HG02588 (cell line): ENCODE measurements around the gene SNAI3.
A peak's percentile ranks its signal among the peaks of the same experiment; 100 is the strongest.

Source experiments
- ATAC-seq: cut with Tn5 transposase; IDR thresholded peaks from one replicate; pipeline ENCODE4 v1.9.1; 2021; ENCODE audit warnings: mild to moderate bottlenecking, moderate library complexity; ENCODE audit not compliant: unreplicated experiment

Gene SNAI3

DNA sequence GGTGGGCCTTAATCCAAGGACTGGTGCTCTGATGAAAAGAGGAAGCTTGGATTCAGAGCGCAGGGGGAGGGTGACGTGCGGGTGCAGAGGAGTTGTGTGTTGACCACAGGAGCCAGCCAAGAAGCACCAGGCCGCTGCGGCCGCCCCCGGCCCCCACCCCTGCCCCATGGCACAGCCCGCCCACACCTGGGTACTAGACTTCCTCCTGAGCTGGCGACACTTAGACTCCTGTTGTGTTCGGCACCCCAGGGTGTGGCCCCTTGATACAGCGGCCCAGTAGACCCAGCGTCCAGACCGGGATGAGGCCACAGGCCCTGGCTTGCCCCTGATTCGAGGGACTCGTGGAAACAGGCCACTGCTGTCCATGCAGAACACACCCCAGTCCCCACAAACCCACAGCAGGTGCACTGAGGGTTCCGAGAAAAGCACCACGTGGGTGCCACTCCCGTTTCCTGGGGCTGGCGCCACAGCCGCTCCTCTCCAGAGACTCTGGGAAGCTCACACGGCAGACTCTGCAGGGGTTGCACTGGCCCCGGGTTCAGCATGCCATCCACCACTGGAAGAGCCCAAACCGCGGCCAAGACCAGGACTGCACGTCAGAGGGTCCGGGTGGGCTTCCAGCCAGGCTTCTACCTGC lies 5.7 kb upstream of the SNAI3 start:
- ATAC-seq: no peak

GRCh38 chr16:88691129-88691813 lies 5.0 kb upstream of the SNAI3 start:
- ATAC-seq: no peak

GRCh38 chr16:88690341-88691128 lies 4.2 kb upstream of the SNAI3 start:
- ATAC-seq: no peak

- ATAC-seq: no peak
Observed at GRCh38 chr16:88688013-88688778, 1.9 kb upstream of the SNAI3 start.

DNA sequence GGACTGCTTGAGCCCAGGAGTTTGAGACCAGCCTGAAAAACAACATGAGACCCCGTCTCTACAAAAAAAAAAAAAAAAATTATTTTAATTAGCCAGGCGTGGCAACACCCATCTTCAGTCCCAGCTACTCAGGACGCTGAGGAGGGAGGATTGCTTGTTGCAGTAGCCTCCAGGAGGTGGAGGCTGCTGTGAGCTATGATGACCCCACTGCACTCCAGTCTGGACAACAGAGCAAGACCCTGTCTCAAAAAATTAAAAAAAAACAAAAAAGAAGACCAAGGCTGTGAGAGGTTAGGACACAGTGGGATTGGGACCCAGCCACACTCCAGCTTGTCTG lies 1.3 kb upstream of the SNAI3 start:
- ATAC-seq: no peak

DNA sequence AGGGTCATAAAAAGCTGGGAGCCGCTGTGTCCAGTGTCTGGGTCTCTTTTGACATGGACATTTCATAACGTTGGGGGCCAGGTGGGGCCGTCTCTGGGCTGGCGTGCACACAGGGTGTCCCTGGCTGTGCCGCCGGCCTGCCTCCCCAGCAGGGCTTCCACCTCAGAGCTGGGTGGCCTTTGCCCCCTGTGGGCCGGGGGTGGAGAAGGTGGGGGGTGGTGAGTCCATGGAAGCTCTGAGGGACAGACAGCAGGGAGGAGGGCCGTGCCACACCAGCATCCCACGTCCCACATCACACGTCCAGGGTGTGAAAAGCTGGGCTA lies 908 bp upstream of the SNAI3 start:
- no peak for ATAC-seq

- ATAC-seq: peak; percentile 12
Observed at GRCh38 chr16:88686062-88686438, 257 bp downstream of the SNAI3 start.

DNA sequence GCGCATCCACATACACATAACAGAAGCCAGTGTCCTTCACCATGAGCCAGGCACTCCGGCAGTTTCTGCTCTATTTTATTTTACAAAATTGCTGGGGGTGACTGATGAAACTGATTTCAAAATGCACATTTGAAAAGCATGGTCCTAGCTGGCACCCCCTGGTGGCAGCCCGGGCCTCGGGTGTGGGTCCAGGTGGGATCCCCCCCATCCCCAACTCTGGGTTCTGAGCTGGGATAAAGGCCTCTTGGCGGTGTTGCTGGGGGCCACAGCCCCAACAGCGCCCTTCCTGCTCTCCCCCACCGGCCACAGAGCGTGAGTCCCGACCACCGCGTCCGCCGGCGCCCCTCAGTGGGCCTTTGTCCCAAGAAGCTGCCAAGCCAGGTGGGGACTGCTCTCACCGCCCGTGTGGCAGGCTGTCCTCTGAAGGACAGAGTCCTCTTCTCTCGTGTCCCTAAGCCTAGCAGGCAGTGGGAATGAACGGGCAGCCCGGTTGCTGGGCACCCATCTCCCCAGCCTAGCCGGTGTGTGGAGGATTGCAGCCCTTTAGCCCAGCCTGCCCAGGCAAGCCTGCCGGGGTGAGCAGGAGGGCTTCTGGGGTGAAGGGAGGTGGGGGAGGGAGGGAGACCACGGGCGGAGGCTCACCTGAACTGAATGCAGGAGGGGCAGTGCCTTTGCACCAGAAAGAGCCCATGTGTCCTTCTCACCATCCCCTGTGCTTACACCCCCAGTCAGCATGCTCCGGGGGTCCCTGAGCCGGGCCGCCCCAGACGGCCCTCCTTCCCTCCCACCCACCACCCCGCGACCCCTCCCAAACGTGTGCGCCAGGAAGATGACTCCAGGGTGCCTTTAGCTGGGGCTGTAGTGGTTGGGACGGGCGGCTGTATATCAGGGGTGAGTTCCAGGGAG lies 898 bp downstream of the SNAI3 start:
- no peak for ATAC-seq

GRCh38 chr16:88684569-88685155 lies 1.6 kb downstream of the SNAI3 start:
- ATAC-seq: no peak

- ATAC-seq: peak; percentile 51
Observed at GRCh38 chr16:88681709-88682451, 4.4 kb downstream of the SNAI3 start.

- ATAC-seq: no peak
Observed at GRCh38 chr16:88681084-88681680, 5.1 kb downstream of the SNAI3 start.

GRCh38 chr16:88680554-88681083 lies 5.7 kb downstream of the SNAI3 start:
- no peak for ATAC-seq

GRCh38 chr16:88678224-88678979 lies 7.9 kb downstream of the SNAI3 start:
- no peak for ATAC-seq

DNA sequence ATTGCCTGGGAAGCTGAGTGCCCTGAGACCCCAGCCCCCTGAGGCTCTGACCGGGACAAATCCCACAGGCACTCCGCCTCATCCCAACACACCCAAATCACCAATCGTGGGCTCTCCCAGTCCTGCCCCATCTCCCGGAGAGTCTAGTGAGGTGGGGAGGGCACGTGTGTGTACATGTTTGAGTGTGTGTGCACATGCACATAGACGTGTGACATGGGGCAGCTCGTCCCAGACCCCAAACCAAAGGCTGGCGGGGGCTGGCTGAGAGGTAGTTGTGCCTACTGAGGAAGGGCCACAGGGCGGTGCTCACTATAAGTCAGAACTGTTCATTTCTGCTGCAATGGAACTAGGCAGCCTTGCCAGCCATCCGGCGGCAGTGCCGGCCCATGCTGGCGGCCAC lies 8.6 kb downstream of the SNAI3 start:
- no peak for ATAC-seq

GRCh38 chr16:88676502-88677242 lies 9.6 kb downstream of the SNAI3 start:
- no peak for ATAC-seq

- no peak for ATAC-seq
Observed at GRCh38 chr16:88673716-88674379, 12.5 kb downstream of the SNAI3 start.

DNA sequence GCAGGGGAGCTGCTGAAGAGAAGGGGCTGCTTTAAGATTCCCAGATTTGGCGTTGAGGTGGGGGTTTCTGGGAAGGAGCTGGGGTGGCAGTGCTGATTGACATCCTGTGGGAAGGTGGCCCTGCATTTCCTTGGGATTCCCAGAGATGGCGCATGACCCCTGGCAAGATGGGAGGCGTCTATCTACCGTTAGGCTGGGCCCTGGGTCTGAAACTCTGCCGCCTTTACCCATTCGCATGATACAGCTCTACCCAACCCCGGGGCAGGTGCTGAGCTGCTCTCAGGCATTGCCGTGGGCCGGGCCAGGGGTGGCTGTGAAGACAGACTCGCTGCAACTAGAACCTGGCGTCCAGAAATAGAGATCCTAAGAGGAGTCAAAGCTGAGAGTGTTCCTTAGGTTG lies 13.5 kb downstream of the SNAI3 start:
- no peak for ATAC-seq
